T1000 (cell line): ENCODE results near the gene FAM162B.
"Not testable (repeated sequence)": the region's sequence is repeated elsewhere in the genome, so short reads cannot be mapped to it uniquely, and the experiment has no call there.

Experiments
- DNase-seq: peaks from one replicate; lab custom pipeline; 2025; ENCODE audit warnings: mixed read lengths; lab: John Stamatoyannopoulos, UW

Gene FAM162B

GRCh38 chr6:116726947-116727346 lies 38.6 kb downstream of the FAM162B start:
- no peak for DNase-seq

GRCh38 chr6:116714761-116715160 lies 50.8 kb downstream of the FAM162B start:
- no peak for DNase-seq

DNA sequence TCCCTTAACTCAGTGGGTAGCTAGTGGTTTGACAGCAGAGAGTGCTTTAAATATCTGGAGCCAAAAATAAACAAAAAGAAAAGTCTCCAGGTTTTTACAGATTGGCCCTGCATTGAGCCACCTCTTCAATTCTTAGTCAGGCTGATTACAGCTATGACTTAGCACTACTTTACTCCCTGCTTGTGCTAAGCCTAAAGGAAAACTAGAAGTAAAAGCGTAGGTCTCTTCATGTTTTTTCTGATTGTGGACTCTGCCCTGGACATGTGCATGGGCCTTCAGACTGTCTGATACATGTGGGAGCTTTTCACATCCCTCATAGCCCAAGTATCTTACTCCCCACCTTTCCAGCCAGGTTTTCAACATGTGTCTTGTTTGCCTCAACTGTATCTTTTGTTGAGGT lies 51.2 kb downstream of the FAM162B start:
- no peak for DNase-seq

GRCh38 chr6:116705917-116706316 lies 59.6 kb downstream of the FAM162B start:
- DNase-seq, result no peak

- not testable (repeated sequence) for DNase-seq
These were observed 61.6 kb downstream of the FAM162B start for GRCh38 chr6:116703888-116704287.
